Activated T-cell treated with anti-CD3 and anti-CD28 coated beads for 1 hour (primary cell): ENCODE data around the gene PRR36.

Source experiments
- DNase-seq: peaks from one replicate; pipeline ENCODE4 v3.0.0-alpha.2; 2020; ENCODE audit warnings: low read depth

Gene PRR36

GRCh38 chr19:7845390-7846154, 28.6 kb downstream of the PRR36 start:
- no peak for DNase-seq

- no peak for DNase-seq
Observed at GRCh38 chr19:7844951-7845350, 29.2 kb downstream of the PRR36 start.

- DNase-seq: no peak
Observed at GRCh38 chr19:7844405-7844804, 29.8 kb downstream of the PRR36 start.

GRCh38 chr19:7843521-7843920, 30.7 kb downstream of the PRR36 start:
- no peak for DNase-seq

GRCh38 chr19:7842661-7843294, 31.4 kb downstream of the PRR36 start:
- DNase-seq: no peak

GRCh38 chr19:7841751-7842660, 32.2 kb downstream of the PRR36 start:
- no peak for DNase-seq

- no peak for DNase-seq
Observed at GRCh38 chr19:7840629-7841028, 33.6 kb downstream of the PRR36 start.

GRCh38 chr19:7839476-7839875, 34.7 kb downstream of the PRR36 start:
- DNase-seq: no peak

- no peak for DNase-seq
Observed at GRCh38 chr19:7833225-7834099, 40.7 kb downstream of the PRR36 start.

GRCh38 chr19:7832781-7833180, 41.4 kb downstream of the PRR36 start:
- DNase-seq: no peak

- DNase-seq: no peak
Observed at GRCh38 chr19:7832009-7832408, 42.2 kb downstream of the PRR36 start.

GRCh38 chr19:7831452-7831851, 42.7 kb downstream of the PRR36 start:
- no peak for DNase-seq

- no peak for DNase-seq
Observed at GRCh38 chr19:7830823-7831222, 43.4 kb downstream of the PRR36 start.

GRCh38 chr19:7830272-7830771, 43.9 kb downstream of the PRR36 start:
- no peak for DNase-seq

GRCh38 chr19:7829561-7830271, 44.5 kb downstream of the PRR36 start, which contains the start of gene EVI5L:
Gene EVI5L (plus strand): TSS chr19:7830218. CDS start chr19:7846543, 16,325 bp downstream.
- peak; percentile 100 for DNase-seq

GRCh38 chr19:7829166-7829520, 45.0 kb downstream of the PRR36 start:
- no peak for DNase-seq

GRCh38 chr19:7823686-7824301, 50.4 kb downstream of the PRR36 start:
- no peak for DNase-seq

GRCh38 chr19:7822910-7823515, 51.2 kb downstream of the PRR36 start:
- no peak for DNase-seq

- DNase-seq: no peak
Observed at GRCh38 chr19:7820588-7820987, 53.6 kb downstream of the PRR36 start.

- DNase-seq: no peak
Observed at GRCh38 chr19:7819337-7819736, 54.9 kb downstream of the PRR36 start.
